Neural cell (in vitro differentiated cells): ENCODE measurements around the gene MYO1D. TPM values are rescaled to one million over a fixed set of nuclear protein-coding genes. Genes with fewer than 3 reads are reported as not detected.

Experiments
- H2AFZ ChIP-seq: fragments of 200-600, 300-800 bp; sonication (generic), shearing (Covaris generic); 2 replicates; pipeline ENCODE4 v1.6.0; 2014; ENCODE audit warnings: low read depth, mild to moderate bottlenecking, antibody characterized with exemption, low read length, moderate library complexity
- H3F3A ChIP-seq: fragments of 200-600 bp; shearing (Covaris generic); 2 replicates; pipeline ENCODE4 v1.6.1; 2016; ENCODE audit warnings: mild to moderate bottlenecking, moderate library complexity, mixed read lengths, antibody characterized with exemption, low read length; ENCODE audit not compliant: insufficient read depth, poor library complexity, severe bottlenecking
- H3K27ac ChIP-seq: fragments of 200-600, 300-800 bp; sonication (generic), shearing (Covaris generic); 2 replicates; pipeline ENCODE4 v1.5.1; 2014; ENCODE audit warnings: mild to moderate bottlenecking, low read length, moderate library complexity
- H3K27me3 ChIP-seq: fragments of 300-800, 200-600 bp; sonication (generic), shearing (Covaris generic); 2 replicates; pipeline ENCODE4 v1.6.0; 2014; ENCODE audit warnings: mild to moderate bottlenecking, low read depth, low read length, moderate library complexity; ENCODE audit not compliant: insufficient read depth
- H3K36me3 ChIP-seq: fragments of 300-800, 200-600 bp; sonication (generic), shearing (Covaris generic); 2 replicates; pipeline ENCODE4 v1.5.1; 2014; ENCODE audit warnings: mild to moderate bottlenecking, antibody characterized with exemption, low read length, moderate library complexity; ENCODE audit not compliant: insufficient read depth
- H3K4me2 ChIP-seq: fragments of 300-800, 200-600 bp; sonication (generic), shearing (Covaris generic); 2 replicates; pipeline ENCODE4 v1.6.0; 2014; ENCODE audit warnings: mild to moderate bottlenecking, low read length
- H3K4me3 ChIP-seq: fragments of 300-800, 200-600 bp; sonication (generic), shearing (Covaris generic); 2 replicates; pipeline ENCODE4 v1.5.1; 2014; ENCODE audit warnings: mild to moderate bottlenecking, low read length, moderate library complexity
- H3K79me2 ChIP-seq: fragments of 200-600 bp; shearing (Covaris generic); replicated peaks from 2 replicates; pipeline ENCODE4 v1.6.0; 2014; ENCODE audit warnings: mild to moderate bottlenecking, low read length, moderate library complexity; ENCODE audit not compliant: insufficient read depth
- H3K9ac ChIP-seq: fragments of 300-800, 200-600 bp; sonication (generic), shearing (Covaris generic); 2 replicates; pipeline ENCODE4 v1.6.1; 2016; ENCODE audit warnings: mild to moderate bottlenecking, low read length, mixed read lengths
- H3K9me2 ChIP-seq: fragments of 200-600 bp; shearing (Covaris generic); 2 replicates; pipeline ENCODE4 v1.6.1; 2016; ENCODE audit warnings: mild to moderate bottlenecking, low read length, mixed read lengths; ENCODE audit not compliant: insufficient read depth
- H3K9me3 ChIP-seq: fragments of 200-600, 300-800 bp; sonication (generic), shearing (Covaris generic); 2 replicates; pipeline ENCODE4 v1.6.1; 2016; ENCODE audit warnings: mild to moderate bottlenecking, mixed run types, low read length, moderate library complexity, mixed read lengths
- H4K20me1 ChIP-seq: fragments of 200-600 bp; shearing (Covaris generic); 2 replicates; pipeline ENCODE4 v1.6.1; 2016; ENCODE audit warnings: mild to moderate bottlenecking, mixed run types; ENCODE audit not compliant: insufficient read depth
- EP300 ChIP-seq: fragments of 450-650 bp; conservative IDR thresholded peaks from 2 replicates; pipeline ENCODE4 v1.6.1; 2014; ENCODE audit warnings: antibody characterized with exemption, mild to moderate bottlenecking, moderate library complexity; ENCODE audit not compliant: poor library complexity, severe bottlenecking
- EZH2 ChIP-seq: fragments of 200-600, 300-800 bp; shearing (Covaris generic), sonication (generic); IDR thresholded peaks from 2 replicates; pipeline ENCODE4 v1.6.1; 2014; ENCODE audit warnings: antibody characterized with exemption, low read length, borderline replicate concordance, mild to moderate bottlenecking; ENCODE audit not compliant: insufficient read depth, poor library complexity, severe bottlenecking
- MXI1 ChIP-seq: fragments of 450-650 bp; conservative IDR thresholded peaks from 2 replicates; pipeline ENCODE4 v1.6.1; 2014; ENCODE audit warnings: antibody characterized with exemption, mild to moderate bottlenecking; ENCODE audit not compliant: poor library complexity, severe bottlenecking
- POLR2AphosphoS5 ChIP-seq: IDR thresholded peaks from 2 replicates; pipeline ENCODE4 v1.6.1; 2012
- RAD21 ChIP-seq: fragments of 450-650 bp; conservative IDR thresholded peaks from 2 replicates; pipeline ENCODE4 v1.6.1; 2014; ENCODE audit warnings: antibody characterized with exemption, mild to moderate bottlenecking, moderate library complexity
- SMC3 ChIP-seq: fragments of 450-650 bp; conservative IDR thresholded peaks from 2 replicates; pipeline ENCODE4 v1.6.1; 2014; ENCODE audit warnings: antibody characterized with exemption, mild to moderate bottlenecking, moderate library complexity; ENCODE audit not compliant: poor library complexity
- TAF1 ChIP-seq: IDR thresholded peaks from 2 replicates; pipeline ENCODE4 v1.6.1; 2012; ENCODE audit warnings: low read depth
- polyA plus RNA-seq: library from polyadenylated mRNA; depleted of rRNA; stranded (reverse); fragments of >200 nt; gene quantifications from 2 replicates; pipeline ENCODE4 v1.2.3, GENCODE V29; 2014
- TF ChIP-seq, protein P1 (sequence below): fragments of 450-650 bp; IDR thresholded peaks from 2 replicates; pipeline ENCODE4 v1.5.1; 2014; ENCODE audit warnings: antibody characterized with exemption, mild to moderate bottlenecking, moderate library complexity; ENCODE audit not compliant: poor library complexity, severe bottlenecking
- TF ChIP-seq, protein P2 (sequence below): IDR thresholded peaks from 2 replicates; pipeline ENCODE4 v1.6.1; 2012; ENCODE audit warnings: borderline replicate concordance

Gene MYO1D
- polyA plus RNA-seq, 1 donor from 2014 or later: 10.7 TPM

DNA sequence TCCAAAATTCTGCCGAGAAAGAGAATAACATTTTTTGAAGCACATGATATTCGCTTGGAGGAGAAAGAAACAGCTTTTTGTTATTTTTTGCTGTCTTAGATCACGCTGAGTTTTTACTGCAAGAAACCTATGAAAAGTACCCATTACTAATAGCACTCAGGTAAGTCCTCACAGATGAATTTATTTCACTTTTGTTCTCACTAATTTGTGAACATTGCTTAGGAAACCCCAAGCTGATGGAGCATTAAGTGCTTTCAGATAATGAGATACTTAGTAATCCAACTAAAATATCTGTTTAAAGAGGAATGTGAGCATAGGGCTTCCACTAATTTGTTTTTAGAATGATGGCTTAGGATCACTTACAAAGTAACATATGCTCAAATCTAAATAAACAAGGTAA is 45.7 kb downstream of the MYO1D start:
- no peaks in the 10 kb centered on the region for H4K20me1 ChIP-seq
- no peaks in the 10 kb centered on the region for H3K36me3 ChIP-seq
- H3K4me2 ChIP-seq: no peak overlapping the region
- H3K79me2 ChIP-seq: no peaks in the 10 kb centered on the region
- H3K27ac ChIP-seq: no peak overlapping the region
- H3K9me3 ChIP-seq: no peaks in the 10 kb centered on the region
- H2AFZ ChIP-seq: no peak overlapping the region
- H3K4me3 ChIP-seq: no peak overlapping the region
- no peaks in the 10 kb centered on the region for H3K27me3 ChIP-seq
- H3K9ac ChIP-seq: no peak overlapping the region
- H3F3A ChIP-seq: no peaks in the 10 kb centered on the region
- no peak for TF ChIP-seq SMC3
- no peak for TF ChIP-seq POLR2AphosphoS5
- TF ChIP-seq, protein P1, sequence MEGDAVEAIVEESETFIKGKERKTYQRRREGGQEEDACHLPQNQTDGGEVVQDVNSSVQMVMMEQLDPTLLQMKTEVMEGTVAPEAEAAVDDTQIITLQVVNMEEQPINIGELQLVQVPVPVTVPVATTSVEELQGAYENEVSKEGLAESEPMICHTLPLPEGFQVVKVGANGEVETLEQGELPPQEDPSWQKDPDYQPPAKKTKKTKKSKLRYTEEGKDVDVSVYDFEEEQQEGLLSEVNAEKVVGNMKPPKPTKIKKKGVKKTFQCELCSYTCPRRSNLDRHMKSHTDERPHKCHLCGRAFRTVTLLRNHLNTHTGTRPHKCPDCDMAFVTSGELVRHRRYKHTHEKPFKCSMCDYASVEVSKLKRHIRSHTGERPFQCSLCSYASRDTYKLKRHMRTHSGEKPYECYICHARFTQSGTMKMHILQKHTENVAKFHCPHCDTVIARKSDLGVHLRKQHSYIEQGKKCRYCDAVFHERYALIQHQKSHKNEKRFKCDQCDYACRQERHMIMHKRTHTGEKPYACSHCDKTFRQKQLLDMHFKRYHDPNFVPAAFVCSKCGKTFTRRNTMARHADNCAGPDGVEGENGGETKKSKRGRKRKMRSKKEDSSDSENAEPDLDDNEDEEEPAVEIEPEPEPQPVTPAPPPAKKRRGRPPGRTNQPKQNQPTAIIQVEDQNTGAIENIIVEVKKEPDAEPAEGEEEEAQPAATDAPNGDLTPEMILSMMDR: no peak
- no peak for TF ChIP-seq RAD21
- no peak for TF ChIP-seq TAF1
- no peak for TF ChIP-seq MXI1
- TF ChIP-seq, protein P2, sequence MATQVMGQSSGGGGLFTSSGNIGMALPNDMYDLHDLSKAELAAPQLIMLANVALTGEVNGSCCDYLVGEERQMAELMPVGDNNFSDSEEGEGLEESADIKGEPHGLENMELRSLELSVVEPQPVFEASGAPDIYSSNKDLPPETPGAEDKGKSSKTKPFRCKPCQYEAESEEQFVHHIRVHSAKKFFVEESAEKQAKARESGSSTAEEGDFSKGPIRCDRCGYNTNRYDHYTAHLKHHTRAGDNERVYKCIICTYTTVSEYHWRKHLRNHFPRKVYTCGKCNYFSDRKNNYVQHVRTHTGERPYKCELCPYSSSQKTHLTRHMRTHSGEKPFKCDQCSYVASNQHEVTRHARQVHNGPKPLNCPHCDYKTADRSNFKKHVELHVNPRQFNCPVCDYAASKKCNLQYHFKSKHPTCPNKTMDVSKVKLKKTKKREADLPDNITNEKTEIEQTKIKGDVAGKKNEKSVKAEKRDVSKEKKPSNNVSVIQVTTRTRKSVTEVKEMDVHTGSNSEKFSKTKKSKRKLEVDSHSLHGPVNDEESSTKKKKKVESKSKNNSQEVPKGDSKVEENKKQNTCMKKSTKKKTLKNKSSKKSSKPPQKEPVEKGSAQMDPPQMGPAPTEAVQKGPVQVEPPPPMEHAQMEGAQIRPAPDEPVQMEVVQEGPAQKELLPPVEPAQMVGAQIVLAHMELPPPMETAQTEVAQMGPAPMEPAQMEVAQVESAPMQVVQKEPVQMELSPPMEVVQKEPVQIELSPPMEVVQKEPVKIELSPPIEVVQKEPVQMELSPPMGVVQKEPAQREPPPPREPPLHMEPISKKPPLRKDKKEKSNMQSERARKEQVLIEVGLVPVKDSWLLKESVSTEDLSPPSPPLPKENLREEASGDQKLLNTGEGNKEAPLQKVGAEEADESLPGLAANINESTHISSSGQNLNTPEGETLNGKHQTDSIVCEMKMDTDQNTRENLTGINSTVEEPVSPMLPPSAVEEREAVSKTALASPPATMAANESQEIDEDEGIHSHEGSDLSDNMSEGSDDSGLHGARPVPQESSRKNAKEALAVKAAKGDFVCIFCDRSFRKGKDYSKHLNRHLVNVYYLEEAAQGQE: no peak
- no peak for TF ChIP-seq EZH2
- no peak for TF ChIP-seq EP300
- no peaks in the 10 kb centered on the region for H3K9me2 ChIP-seq

GRCh38 chr17:32828822-32829221 is 48.1 kb downstream of the MYO1D start:
- no peaks in the 10 kb centered on the region for H3K9me3 ChIP-seq
- no peaks in the 10 kb centered on the region for H3K9me2 ChIP-seq
- H3K9ac ChIP-seq: no peak overlapping the region
- H3K4me2 ChIP-seq: no peak overlapping the region
- no peaks in the 10 kb centered on the region for H3K27me3 ChIP-seq
- TF ChIP-seq SMC3 (no peak), RAD21 (no peak), MXI1 (no peak), EZH2 (no peak), EP300 (no peak), POLR2AphosphoS5 (no peak), TAF1 (no peak)
- TF ChIP-seq, protein P1: no peak
- TF ChIP-seq, protein P2: no peak
- H3K79me2 ChIP-seq: no peaks in the 10 kb centered on the region
- no peaks in the 10 kb centered on the region for H3K36me3 ChIP-seq
- no peak overlapping the region for H3K4me3 ChIP-seq
- no peaks in the 10 kb centered on the region for H3F3A ChIP-seq
- no peak overlapping the region for H2AFZ ChIP-seq
- H3K27ac ChIP-seq: no peak overlapping the region
- H4K20me1 ChIP-seq: no peaks in the 10 kb centered on the region
